GF-D8 (cell line): ENCODE measurements around the gene PCDHA5.

Source experiments
- DNase-seq: peaks from one replicate; lab custom pipeline; 2025; lab: John Stamatoyannopoulos, UW

The PCDHA5 gene

DNA sequence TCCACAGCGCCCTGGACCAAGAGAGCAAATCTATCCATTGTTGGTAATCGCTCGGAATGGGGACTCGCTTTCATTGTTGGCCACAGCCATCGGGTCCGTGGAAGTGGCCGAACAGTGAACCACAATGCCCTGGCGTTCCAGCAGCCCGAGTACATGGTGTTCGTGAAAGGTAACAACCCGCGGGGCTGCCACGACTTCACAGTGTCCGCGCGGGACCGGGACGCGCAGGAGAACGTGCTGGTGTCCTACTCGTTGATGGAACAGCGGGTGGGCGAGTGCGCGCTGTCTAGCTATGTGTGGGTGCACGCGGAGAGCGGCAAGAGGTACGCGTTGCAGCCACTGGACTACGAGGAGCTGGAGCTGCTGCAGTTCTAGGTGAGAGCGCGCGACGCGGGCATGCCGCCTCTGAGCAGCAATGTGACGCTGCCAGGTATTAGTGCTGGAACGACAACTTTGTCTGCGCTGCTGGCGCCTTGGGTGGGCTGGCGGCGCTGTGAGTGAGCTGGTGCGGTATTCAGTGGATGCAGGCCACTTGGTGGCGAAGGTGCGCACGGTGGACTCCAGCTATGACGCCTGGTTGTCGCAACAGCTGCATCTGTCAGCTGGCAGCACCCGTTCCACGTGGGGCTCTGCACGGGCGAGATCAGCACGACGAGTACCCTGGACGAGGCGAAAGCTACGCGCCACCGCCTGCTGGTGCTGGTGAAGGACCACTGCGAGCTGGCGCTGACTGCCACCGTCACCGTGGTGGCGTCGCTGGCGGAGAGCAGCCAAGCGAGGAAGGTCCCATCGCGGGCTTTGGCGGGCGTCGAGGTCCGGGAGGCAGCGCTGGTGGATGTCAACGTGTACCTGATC, 41.3 kb downstream of the PCDHA5 start:
- DNase-seq, result no peak

GRCh38 chr5:140868721-140869554, 47.5 kb downstream of the PCDHA5 start, which contains the start of gene PCDHA11:
TSS of gene PCDHA11 (plus strand) at chr5:140868957. CDS start at chr5:140869104, 147 bp downstream.
- DNase-seq, result no peak

DNA sequence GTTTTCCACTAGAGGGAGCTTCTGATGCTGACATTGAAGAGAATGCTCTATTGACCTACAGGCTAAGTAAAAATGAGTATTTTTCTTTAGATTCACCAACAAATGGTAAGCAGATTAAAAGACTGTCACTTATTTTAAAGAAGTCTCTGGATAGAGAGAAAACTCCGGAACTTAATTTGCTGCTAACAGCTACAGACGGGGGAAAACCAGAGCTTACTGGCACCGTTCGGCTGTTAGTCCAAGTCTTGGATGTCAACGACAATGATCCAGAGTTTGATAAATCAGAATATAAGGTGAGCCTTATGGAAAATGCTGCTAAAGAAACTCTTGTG, 48.1 kb downstream of the PCDHA5 start:
- no peak for DNase-seq

- DNase-seq, result no peak
Measured at GRCh38 chr5:140870221-140871201, 49.1 kb downstream of the PCDHA5 start.
